HG03103 (cell line): ENCODE data around the gene XRCC2.
A peak's percentile ranks its signal among the peaks of the same experiment; 100 is the strongest.
"Not testable (repeated sequence)": the region's sequence is repeated elsewhere in the genome, so short reads cannot be mapped to it uniquely, and the experiment has no call there.

Experiments used
- ATAC-seq: cut with Tn5 transposase; IDR thresholded peaks from one replicate; pipeline ENCODE4 v1.9.1; 2021; ENCODE audit warnings: low read depth; ENCODE audit not compliant: unreplicated experiment

XRCC2 gene

GRCh38 chr7:152675759-152676636, at the start of gene XRCC2:
XRCC2 (minus strand) TSS chr7:152676141; CDS start chr7:152676079, 62 bp downstream.
- peak; percentile 90 for ATAC-seq

GRCh38 chr7:152723364-152723763, 47.4 kb upstream of the XRCC2 start:
- ATAC-seq = no peak

- ATAC-seq = not testable (repeated sequence)
Observed at GRCh38 chr7:152712412-152713042, 36.6 kb upstream of the XRCC2 start.

- no peak for ATAC-seq
Observed at GRCh38 chr7:152711444-152711944, 35.6 kb upstream of the XRCC2 start.

- ATAC-seq = no peak
Observed at GRCh38 chr7:152710153-152710442, 34.2 kb upstream of the XRCC2 start.

GRCh38 chr7:152709287-152710152, 33.6 kb upstream of the XRCC2 start:
- no peak for ATAC-seq

- no peak for ATAC-seq
Observed at GRCh38 chr7:152704796-152705384, 28.9 kb upstream of the XRCC2 start.

GRCh38 chr7:152699079-152699478, 23.1 kb upstream of the XRCC2 start:
- ATAC-seq = no peak

- ATAC-seq = not testable (repeated sequence)
Observed at GRCh38 chr7:152697268-152697974, 21.5 kb upstream of the XRCC2 start.

GRCh38 chr7:152692196-152692595, 16.3 kb upstream of the XRCC2 start:
- not testable (repeated sequence) for ATAC-seq

GRCh38 chr7:152683297-152683696, 7.4 kb upstream of the XRCC2 start:
- no peak for ATAC-seq

- ATAC-seq = no peak
Observed at GRCh38 chr7:152677808-152678670, 2.1 kb upstream of the XRCC2 start.

GRCh38 chr7:152674860-152675758, 832 bp downstream of the XRCC2 start:
- peak; percentile 22 for ATAC-seq

- ATAC-seq = no peak
Observed at GRCh38 chr7:152673897-152674296, 2.0 kb downstream of the XRCC2 start.

GRCh38 chr7:152672626-152673025, 3.3 kb downstream of the XRCC2 start:
- no peak for ATAC-seq

GRCh38 chr7:152669758-152670157, 6.2 kb downstream of the XRCC2 start:
- no peak for ATAC-seq

- no peak for ATAC-seq
Observed at GRCh38 chr7:152668975-152669374, 7.0 kb downstream of the XRCC2 start.

- peak; percentile 52 for ATAC-seq
Observed at GRCh38 chr7:152667958-152668357, 8.0 kb downstream of the XRCC2 start.
